HepG2 (cell line): Measurements from ENCODE around the gene UNC13D. TPM values are rescaled to one million over a fixed set of nuclear protein-coding genes. Genes with fewer than 3 reads are reported as not detected.

Source experiments
- ATF7 ChIP-seq, 2 experiments: fragments of 450-650 bp in 1 of 2; sonication (generic) in 1 of 2; formaldehyde crosslinking in 1 of 2; IDR thresholded peaks; 2 replicates each; pipeline versions ENCODE4 v1.4.0 to v1.6.1; 2016 to 2020; ENCODE audit warnings: antibody characterized with exemption in 1 of 2, mild to moderate bottlenecking in 1 of 2, missing genetic modification reagents in 1 of 2
- BHLHE40 ChIP-seq: IDR thresholded peaks from 2 replicates; pipeline ENCODE4 v1.6.1; 2011; ENCODE audit warnings: low read length, improper control_type of control experiment
- BRF2 ChIP-seq: sonication (generic); formaldehyde crosslinking; IDR thresholded peaks from 2 replicates; pipeline ENCODE4 v1.8.1; 2022; ENCODE audit warnings: mild to moderate bottlenecking, missing genetic modification reagents
- FOXA1 ChIP-seq, 2 experiments: fragments of 450-650 bp in 1 of 2; sonication (generic) in 1 of 2; formaldehyde crosslinking in 1 of 2; IDR thresholded peaks; 2 replicates each; pipeline versions ENCODE4 v1.4.0 to v1.6.1; 2016 to 2020; ENCODE audit warnings: missing genetic modification reagents in 1 of 2
- GPN1 ChIP-seq: sonication (generic); formaldehyde crosslinking; IDR thresholded peaks from 2 replicates; pipeline ENCODE4 v1.5.1; 2020; ENCODE audit warnings: missing genetic modification reagents, borderline replicate concordance
- KAT8 ChIP-seq: IDR thresholded peaks from 2 replicates; pipeline ENCODE4 v1.6.1; 2016; ENCODE audit warnings: missing genetic modification reagents, missing compliant biosample characterization
- KLF13 ChIP-seq: sonication (generic); formaldehyde crosslinking; IDR thresholded peaks from 2 replicates; pipeline ENCODE4 v1.4.0; 2020; ENCODE audit warnings: mild to moderate bottlenecking, missing genetic modification reagents
- PATZ1 ChIP-seq: sonication (generic); formaldehyde crosslinking; IDR thresholded peaks from 2 replicates; pipeline ENCODE4 v1.4.0; 2020; ENCODE audit warnings: missing genetic modification reagents
- RAD21 ChIP-seq: fragments of 450-650 bp; formaldehyde crosslinking; IDR thresholded peaks from 2 replicates; pipeline ENCODE4 v1.5.0; 2020; ENCODE audit warnings: mild to moderate bottlenecking
- SIN3A ChIP-seq: IDR thresholded peaks from 2 replicates; pipeline ENCODE4 v1.6.1; 2011; ENCODE audit warnings: low read depth, mild to moderate bottlenecking, control low read depth, low read length, borderline replicate concordance
- TARDBP ChIP-seq: sonication (generic); formaldehyde crosslinking; IDR thresholded peaks from 2 replicates; pipeline ENCODE4 v1.8.0; 2022; ENCODE audit warnings: mild to moderate bottlenecking, missing genetic modification reagents
- ZBTB20 ChIP-seq: sonication (generic); formaldehyde crosslinking; IDR thresholded peaks from 2 replicates; pipeline ENCODE4 v1.8.1; 2023; ENCODE audit warnings: missing genetic modification reagents, low read depth, mild to moderate bottlenecking, borderline replicate concordance
- ZFP37 ChIP-seq: sonication (generic); formaldehyde crosslinking; IDR thresholded peaks from 2 replicates; pipeline ENCODE4 v1.4.0; 2020; ENCODE audit warnings: missing genetic modification reagents, borderline replicate concordance
- ZKSCAN5 ChIP-seq: sonication (generic); formaldehyde crosslinking; IDR thresholded peaks from 2 replicates; pipeline ENCODE4 v1.5.1; 2020; ENCODE audit warnings: mild to moderate bottlenecking, missing genetic modification reagents
- ZNF142 ChIP-seq: sonication (generic); formaldehyde crosslinking; IDR thresholded peaks from 2 replicates; pipeline ENCODE4 v1.4.0; 2020; ENCODE audit warnings: missing genetic modification reagents
- ZNF274 ChIP-seq: sonication (generic); formaldehyde crosslinking; IDR thresholded peaks from 2 replicates; pipeline ENCODE4 v1.5.1; 2020; ENCODE audit warnings: mild to moderate bottlenecking, missing genetic modification reagents
- ZNF607 ChIP-seq: sonication (generic); formaldehyde crosslinking; IDR thresholded peaks from 2 replicates; pipeline ENCODE4 v1.5.1; 2020; ENCODE audit warnings: missing genetic modification reagents, mild to moderate bottlenecking, borderline replicate concordance
- ZNF644 ChIP-seq: IDR thresholded peaks from 2 replicates; pipeline ENCODE4 v1.6.1; 2016; ENCODE audit warnings: low read depth
- ZNF670 ChIP-seq: sonication (generic); formaldehyde crosslinking; IDR thresholded peaks from 2 replicates; pipeline ENCODE4 v1.8.0; 2022; ENCODE audit warnings: mild to moderate bottlenecking, missing genetic modification reagents, borderline replicate concordance
- polyA plus RNA-seq, 8 experiments: library from polyadenylated mRNA; depleted of rRNA in 3 of 8; stranded (reverse) in 7 of 8; unstranded in 1 of 8; fragments of >200 nt; fragmentation: Illumina TruSeq in 4 of 8; extraction: Trizol in 4 of 8; gene quantifications; 2 replicates each; pipeline versions ENCODE4 v1.2.1 to v1.2.3, GENCODE V29; 2011 to 2016; ENCODE audit warnings: low read depth in 4 of 8, missing spikeins in 1 of 8, mixed read lengths in 1 of 8; ENCODE audit not compliant: insufficient read depth in 1 of 8
- total RNA-seq, 5 experiments: library from RNA; depleted of rRNA; stranded (reverse); fragments of >200 nt; fragmentation: Illumina TruSeq; extraction: Trizol; gene quantifications; 2 replicates each; pipeline ENCODE4 v1.2.3, GENCODE V29; 2016; ENCODE audit warnings: low read depth in 1 of 5

The UNC13D gene
- total and polyA plus RNA-seq, 2 of the 13 experiments (the other 11 are each of a cell fraction or from before 2014, with no cell fraction given), result 29.7 to 42.7 TPM

DNA sequence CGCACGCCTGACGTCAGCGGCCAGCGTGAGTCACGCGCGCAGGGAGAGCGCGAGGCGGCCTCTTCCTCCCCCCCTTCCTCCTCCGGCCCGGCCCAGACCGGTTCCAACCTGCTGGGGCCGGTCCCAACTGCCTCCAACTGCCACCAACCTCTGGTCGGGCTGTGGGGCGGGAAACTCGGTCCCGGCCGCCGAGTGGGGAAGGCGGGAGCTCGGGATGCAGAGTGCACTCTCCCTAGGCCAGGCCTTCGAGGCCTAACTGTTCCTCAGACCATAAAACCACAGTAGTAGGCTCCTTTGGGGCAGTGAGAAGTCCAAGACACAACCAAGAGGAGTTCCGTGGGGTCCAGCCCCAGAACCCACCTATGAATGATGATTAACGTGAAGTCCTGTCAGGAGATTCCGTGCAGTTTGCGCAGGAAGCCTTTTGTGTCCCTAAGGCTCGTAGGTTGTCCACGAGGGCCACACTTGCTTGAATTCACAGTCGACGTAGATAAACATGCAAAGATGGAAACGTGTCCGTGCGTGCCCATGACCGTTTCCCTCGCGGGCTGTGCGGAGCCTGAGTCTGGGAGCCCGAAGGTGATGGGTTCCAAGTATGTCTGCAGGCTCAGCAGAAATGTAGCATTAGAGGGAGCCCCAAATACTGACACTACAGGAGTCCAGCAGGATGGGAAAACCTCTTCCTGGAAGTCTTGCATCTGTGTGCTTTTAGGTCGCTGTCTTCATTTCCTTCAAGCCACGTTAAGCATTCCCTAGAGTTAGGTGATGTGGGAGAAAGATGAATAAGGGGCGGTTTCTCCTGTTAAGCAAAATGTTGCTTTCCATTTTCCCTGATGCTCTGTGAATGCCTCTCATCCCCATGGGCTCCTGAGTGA lies 59.0 kb downstream of the UNC13D start (continued):
- TF ChIP-seq BRF2 (CRISPR knock-in tag) (no peak), ZNF607 (peak; percentile 84), ZKSCAN5 (no peak), ZNF274 (CRISPR knock-in tag) (peak; percentile 73; the same call in 1 of the 2 replicates), ATF7 (IDR thresholded peaks at IDR 0.05) (peak; percentile 42; the same call in 1 of the 2 replicates), ATF7 (CRISPR knock-in tag; IDR thresholded peaks at IDR 0.05) (peak; percentile 80), SIN3A (0 out of 2 replicates have a peak, but pooled peaks have one; percentile 15), KAT8 (CRISPR knock-in tag) (peak; percentile 87), KLF13 (CRISPR knock-in tag) (peak; percentile 93), BHLHE40 (peak; percentile 39; the same call in 1 of the 2 replicates), ZNF142 (CRISPR knock-in tag) (no peak), FOXA1 (IDR thresholded peaks at IDR 0.05) (no peak), FOXA1 (CRISPR knock-in tag; IDR thresholded peaks at IDR 0.05) (peak; percentile 59), ZFP37 (CRISPR knock-in tag) (0 out of 2 replicates have a peak, but pooled peaks have one; percentile 15), PATZ1 (CRISPR knock-in tag) (0 out of 2 replicates have a peak, but pooled peaks have one; percentile 28), ZNF644 (CRISPR knock-in tag) (0 out of 2 replicates have a peak, but pooled peaks have one; percentile 19), GPN1 (peak; percentile 37; the same call in 1 of the 2 replicates), ZBTB20 (CRISPR knock-in tag) (peak; percentile 62; the same call in 1 of the 2 replicates), RAD21 (CRISPR knock-in tag) (no peak), ZNF670 (CRISPR knock-in tag) (0 out of 2 replicates have a peak, but pooled peaks have one; percentile 92), TARDBP (CRISPR knock-in tag) (0 out of 2 replicates have a peak, but pooled peaks have one; percentile 0)
